Measurements from ENCODE around the gene ZEB1.
"Not testable (repeated sequence)": the region's sequence is repeated elsewhere in the genome, so short reads cannot be mapped to it uniquely, and the experiment has no call there.

ZEB1 gene

DNA sequence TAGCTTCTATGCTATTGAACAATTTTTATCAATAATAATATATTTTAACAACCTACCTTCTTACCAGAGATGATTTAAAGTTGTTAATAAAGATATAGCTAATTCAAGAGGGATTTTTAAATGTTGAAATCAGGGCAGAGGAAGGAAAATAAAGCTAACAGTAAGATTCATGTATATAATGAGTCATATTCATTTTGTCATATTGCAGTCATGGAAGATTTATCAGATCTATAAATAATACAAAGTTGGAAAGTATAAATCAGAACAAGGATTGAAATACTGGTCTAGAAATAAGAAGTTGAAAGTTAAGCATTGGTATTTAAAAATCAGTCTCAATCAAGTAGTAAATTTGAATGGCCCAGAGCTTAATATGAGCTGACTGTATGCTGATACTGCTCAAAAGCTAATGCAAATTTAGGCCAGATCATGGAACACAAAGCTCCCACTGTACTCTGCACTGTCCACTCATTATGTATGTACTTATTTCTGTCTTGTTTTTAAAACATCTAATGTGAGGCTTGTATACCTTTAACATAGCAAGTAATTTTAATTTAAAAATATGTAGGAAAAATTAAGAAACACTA, 196.9 kb downstream of the ZEB1 start:
- no peak for DNase-seq

DNA sequence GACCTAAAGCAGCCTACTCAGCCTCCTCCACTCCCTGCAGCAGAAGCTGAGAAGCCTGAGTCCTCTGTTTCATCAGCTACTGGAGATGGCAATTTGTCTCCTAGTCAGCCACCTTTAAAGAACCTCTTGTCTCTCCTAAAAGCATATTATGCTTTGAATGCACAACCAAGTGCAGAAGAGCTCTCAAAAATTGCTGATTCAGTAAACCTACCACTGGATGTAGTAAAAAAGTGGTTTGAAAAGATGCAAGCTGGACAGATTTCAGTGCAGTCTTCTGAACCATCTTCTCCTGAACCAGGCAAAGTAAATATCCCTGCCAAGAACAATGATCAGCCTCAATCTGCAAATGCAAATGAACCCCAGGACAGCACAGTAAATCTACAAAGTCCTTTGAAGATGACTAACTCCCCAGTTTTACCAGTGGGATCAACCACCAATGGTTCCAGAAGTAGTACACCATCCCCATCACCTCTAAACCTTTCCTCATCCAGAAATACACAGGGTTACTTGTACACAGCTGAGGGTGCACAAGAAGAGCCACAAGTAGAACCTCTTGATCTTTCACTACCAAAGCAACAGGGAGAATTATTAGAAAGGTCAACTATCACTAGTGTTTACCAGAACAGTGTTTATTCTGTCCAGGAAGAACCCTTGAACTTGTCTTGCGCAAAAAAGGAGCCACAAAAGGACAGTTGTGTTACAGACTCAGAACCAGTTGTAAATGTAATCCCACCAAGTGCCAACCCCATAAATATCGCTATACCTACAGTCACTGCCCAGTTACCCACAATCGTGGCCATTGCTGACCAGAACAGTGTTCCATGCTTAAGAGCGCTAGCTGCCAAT, 202.2 kb downstream of the ZEB1 start:
- DNase-seq: no peak

DNA sequence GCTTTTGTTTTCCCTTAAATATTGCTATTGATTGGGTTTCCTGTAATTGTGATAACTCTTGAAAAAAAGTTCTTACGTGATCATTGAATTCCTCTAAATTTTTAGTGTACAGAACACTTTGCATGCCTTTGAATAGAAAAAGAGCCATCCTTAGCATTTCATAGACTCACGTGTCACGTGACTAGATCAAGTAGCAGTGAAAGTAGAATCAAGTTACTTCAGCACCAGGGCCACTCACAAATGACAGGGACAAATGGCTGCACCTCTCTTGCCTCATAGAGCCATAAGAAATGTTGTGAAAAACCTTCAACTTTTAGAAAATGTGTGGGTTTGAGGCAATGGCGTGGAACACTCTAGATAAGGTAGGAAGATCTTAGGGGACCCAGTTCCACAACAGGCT, 203.8 kb downstream of the ZEB1 start:
- no peak for DNase-seq

DNA sequence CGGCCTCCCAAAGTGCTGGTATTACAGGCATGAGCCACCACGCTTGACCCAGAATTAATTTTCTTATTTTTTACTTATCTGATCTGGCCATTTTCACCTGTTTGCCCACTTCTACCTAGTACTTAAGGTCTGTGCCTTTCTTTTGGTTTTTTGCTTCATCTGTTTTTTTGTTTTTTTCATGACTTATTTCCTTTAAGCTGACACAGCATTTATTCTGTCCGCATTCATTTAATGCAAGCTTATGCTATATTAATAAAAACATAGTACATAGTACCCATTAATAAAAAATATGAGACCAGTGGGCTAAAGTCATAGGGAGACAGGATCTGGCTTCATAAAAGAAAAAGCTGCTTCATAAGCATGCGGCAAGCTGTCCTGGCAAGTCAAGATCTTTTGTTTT, 205.4 kb downstream of the ZEB1 start:
- no peak for DNase-seq

DNA sequence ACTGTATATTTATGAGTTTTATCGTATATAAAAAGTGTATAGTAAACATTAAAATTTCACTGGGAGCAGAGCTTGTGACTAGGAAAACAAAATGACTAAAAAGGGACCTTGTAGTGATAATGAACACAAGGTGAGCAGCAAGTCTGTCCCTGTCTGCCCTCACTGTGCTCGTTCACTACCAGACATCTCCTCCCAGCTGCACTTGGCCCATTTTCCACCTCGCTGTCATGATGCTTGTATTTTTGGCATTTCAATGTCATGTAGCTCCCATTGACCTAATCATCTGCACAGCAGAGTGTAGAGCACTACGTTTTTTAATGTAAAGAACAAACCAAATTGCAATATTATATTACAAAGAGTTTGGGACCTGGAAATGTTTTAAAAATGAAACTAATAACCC, 207.2 kb downstream of the ZEB1 start:
- no peak for DNase-seq

DNA sequence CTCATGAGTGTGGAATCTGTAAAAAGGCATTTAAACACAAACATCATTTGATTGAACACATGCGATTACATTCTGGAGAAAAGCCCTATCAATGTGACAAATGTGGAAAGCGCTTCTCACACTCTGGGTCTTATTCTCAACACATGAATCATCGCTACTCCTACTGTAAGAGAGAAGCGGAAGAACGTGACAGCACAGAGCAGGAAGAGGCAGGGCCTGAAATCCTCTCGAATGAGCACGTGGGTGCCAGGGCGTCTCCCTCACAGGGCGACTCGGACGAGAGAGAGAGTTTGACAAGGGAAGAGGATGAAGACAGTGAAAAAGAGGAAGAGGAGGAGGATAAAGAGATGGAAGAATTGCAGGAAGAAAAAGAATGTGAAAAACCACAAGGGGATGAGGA, 207.7 kb downstream of the ZEB1 start:
- no peak for DNase-seq

DNA sequence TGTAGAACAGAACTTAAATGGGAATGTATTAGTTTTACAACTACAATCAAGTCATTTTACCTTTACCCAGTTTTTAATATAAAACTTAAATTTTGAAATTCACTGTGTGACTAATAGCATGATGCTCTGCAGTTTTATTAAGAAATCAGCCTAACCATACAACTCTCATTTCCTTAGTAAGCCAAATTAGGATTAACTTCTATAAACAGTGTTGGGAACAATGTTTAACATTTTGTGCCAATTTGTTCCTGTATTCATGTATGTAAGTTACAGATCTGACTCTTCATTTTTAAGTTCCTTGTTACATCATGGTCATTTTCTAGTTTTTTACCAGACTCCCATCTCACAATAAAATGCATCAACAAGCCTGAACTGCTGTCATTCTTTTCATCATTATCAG, 209.8 kb downstream of the ZEB1 start:
- no peak for DNase-seq

DNA sequence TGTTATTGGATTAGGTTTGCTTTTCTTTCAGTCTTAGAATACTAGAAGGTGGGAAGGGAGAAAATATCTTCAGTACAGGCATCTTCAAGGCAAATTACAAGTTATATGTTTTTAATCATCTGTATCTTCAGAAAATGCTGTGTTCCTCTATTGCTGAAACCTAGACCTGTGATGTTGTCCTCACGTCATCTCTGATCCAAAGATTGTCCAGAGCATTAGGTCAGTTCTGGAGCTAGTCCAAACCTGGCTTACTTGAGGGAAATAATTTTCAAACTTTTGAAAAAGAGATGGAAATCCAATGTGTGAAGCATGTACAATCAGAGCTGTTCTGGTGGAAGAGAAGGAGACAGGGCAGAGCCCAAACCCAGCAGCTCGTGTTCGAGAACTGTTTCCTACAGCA, 217.3 kb downstream of the ZEB1 start:
- DNase-seq: no peak

DNA sequence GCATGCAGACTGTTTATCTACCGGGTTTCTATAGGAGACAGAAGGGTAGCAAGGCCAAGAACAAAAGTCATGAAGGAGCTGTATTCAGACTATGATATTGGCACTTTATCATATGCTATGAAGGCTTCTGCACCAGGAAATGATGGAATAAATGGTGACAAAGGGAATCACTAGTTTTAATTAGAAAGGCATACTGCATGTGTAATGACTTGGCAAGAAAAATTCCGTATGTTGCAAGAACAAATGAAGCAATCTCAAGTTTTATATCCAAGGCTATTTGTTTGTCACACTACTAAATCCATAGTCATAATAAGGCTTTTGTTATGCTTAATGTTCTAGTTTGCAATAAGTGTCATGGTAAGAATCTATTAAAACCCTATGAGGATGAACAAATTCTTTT, 230.9 kb downstream of the ZEB1 start:
- no peak for DNase-seq

DNA sequence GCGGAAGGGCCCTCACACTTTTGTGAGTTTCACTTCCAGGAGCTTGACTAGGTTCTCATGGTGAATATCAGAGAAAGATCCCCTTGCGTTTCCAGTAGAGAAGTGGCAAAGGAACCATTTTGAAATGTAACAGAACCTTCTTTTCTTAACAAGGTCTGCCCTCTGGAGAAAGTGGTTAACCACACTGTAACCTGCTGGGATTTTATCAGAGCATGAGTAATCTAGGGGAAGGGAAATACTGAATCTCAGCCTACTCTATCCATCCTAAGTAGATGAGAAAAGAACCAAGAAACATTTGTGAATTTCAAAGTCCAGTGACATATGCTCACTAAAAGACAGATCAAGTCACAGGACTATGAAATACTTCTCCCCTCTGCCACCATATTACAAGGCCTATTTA, 235.5 kb downstream of the ZEB1 start:
- DNase-seq: no peak

DNA sequence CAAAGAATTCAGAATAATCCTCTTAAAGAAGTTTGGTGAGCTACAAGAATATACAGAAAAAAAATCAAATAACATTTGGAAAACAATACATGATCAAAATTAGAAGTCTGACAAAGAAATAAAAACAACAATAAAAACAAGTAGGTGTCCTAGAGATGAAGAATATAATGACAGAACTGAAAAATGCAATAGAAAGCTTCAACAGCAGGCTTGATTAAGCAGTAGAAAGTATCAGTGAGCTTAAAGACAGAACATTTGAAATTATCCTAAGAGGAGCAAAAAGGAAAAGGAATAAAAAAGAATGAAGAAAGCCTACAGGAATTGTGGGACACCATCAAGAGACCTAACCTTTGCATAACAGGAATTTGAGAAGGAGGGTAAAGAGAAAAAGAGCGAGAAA, 238.8 kb downstream of the ZEB1 start:
- no peak for DNase-seq

DNA sequence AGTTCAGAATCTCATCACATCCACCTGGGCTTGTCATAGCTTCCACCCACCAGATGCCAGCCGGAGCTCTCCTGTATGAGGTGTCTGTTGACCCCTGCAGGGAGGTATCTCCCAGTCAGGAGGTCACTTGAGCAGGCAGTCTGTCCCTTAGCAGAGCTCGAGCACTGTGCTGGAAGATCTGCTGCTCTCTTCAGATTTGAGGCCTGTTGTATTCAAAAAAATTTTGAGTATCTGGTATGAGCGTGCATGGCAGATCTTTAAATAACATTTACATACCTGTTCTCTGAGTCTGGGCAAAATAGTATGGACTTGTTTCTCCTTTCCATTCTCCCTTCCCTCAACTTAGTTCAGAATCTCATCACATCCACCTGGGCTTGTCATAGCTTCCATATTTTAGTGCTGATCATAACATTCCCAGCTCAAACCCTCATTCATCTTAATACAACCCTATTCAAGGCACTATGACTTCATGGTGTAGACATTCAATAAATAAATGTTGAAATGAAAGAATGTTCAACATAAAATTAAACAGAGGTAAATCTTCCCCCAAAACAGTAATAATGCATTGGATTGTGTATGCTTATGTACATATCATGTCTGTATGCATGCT, 249.3 kb downstream of the ZEB1 start:
- DNase-seq: not testable (repeated sequence)

DNA sequence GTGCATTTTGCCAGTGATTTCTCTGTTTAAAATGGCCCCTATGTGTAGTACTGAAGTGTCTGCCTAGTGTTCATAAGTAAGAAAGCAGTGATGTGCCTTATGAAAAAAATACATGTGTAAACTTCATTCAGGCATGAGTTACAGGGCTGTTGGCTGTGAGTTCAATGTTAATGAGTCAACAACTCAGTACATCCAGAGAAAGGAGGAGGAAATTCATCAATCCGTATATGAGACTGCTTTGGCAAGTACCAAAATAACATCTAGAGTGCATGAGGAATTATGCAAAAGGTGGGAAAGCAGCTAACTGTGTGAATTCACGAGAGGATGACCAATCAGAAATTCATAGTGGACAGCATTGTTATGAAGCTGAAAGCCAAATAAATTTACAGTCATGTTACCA, 255.6 kb downstream of the ZEB1 start:
- DNase-seq: no peak

DNA sequence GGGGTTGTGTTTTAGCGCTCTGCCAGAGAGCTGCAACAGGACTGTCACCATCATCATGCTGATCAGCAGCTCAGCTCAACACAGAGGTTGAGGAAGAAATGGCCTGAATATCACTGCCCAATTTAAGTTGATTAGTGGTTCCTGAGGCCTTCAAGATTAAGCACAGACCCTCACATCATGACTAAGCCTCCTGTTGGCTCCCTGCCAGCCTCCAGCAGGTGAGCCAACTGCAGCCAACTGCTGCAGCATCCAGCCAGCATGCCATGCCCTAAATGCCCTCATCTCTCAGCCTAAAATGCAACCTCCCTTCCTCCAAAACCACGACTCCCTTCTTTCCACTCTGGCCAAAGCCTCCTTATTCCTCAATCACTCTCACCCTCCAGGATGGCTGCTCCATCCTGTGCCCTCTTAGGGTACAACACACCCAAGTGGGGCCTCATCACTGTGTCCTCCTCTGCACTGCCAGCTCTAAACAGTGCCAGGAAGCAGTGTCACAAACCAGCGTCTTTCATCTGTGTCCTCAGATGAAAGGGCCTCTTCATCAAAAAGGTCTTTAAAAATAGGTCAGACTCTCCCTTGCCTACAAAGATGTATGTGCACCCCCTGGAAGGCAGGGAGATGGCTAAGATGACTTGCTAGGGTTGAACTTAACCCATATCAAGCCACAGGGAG, 259.3 kb downstream of the ZEB1 start:
- DNase-seq: no peak

DNA sequence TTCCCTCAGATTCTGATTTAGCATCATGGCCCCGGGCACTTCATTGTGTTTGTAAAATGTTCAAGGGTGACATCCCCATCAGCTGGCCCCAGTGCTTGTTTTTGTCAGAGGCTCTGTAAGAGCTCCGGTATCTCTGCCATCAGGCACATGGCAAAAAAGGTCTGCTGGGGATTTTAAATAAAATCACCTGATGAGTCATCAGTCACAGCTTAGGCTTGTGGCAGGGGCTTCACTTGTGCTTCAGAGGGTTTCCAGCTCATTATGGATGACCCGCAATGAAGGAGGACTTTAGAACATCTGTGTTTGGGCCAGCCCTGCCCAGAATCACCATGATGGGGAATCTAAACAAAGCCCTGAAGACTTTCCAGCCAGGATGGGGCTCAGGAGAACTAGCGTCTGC, 259.9 kb downstream of the ZEB1 start:
- no peak for DNase-seq
